ENCODE data around the gene POTEB3.
"Not testable (repeated sequence)": the region's sequence is repeated elsewhere in the genome, so short reads cannot be mapped to it uniquely, and the experiment has no call there.

The POTEB3 gene

GRCh38 chr15:21440399-21440798 lies at the start of gene POTEB3:
Gene POTEB3 (minus strand): TSS chr15:21440499. CDS start chr15:21440011, 488 bp downstream.
- not testable (repeated sequence) for DNase-seq (ENCODE audit: low read depth in 3 of 3)

- DNase-seq (ENCODE audit: low read depth in 3 of 3), result not testable (repeated sequence)
Measured at GRCh38 chr15:21453683-21454082, 13.4 kb upstream of the POTEB3 start.

- not testable (repeated sequence) for DNase-seq (ENCODE audit: low read depth in 3 of 3)
Measured at GRCh38 chr15:21451920-21452563, 11.7 kb upstream of the POTEB3 start.

- not testable (repeated sequence) for DNase-seq (ENCODE audit: low read depth in 3 of 3)
Measured at GRCh38 chr15:21451487-21451886, 11.2 kb upstream of the POTEB3 start.

- not testable (repeated sequence) for DNase-seq (ENCODE audit: low read depth in 3 of 3)
Measured at GRCh38 chr15:21407366-21407765, 32.9 kb downstream of the POTEB3 start.

- DNase-seq (ENCODE audit: low read depth in 3 of 3), result not testable (repeated sequence)
Measured at GRCh38 chr15:21401531-21401930, 38.8 kb downstream of the POTEB3 start.

GRCh38 chr15:21399111-21399510 lies 41.2 kb downstream of the POTEB3 start:
- not testable (repeated sequence) for DNase-seq (ENCODE audit: low read depth in 3 of 3)

GRCh38 chr15:21398511-21398910 lies 41.8 kb downstream of the POTEB3 start:
- not testable (repeated sequence) for DNase-seq (ENCODE audit: low read depth in 3 of 3)

- not testable (repeated sequence) for DNase-seq (ENCODE audit: low read depth in 3 of 3)
Measured at GRCh38 chr15:21397656-21398055, 42.6 kb downstream of the POTEB3 start.

- not testable (repeated sequence) for DNase-seq (ENCODE audit: low read depth in 3 of 3)
Measured at GRCh38 chr15:21397186-21397585, 43.1 kb downstream of the POTEB3 start.

GRCh38 chr15:21385961-21386360 lies 54.3 kb downstream of the POTEB3 start:
- not testable (repeated sequence) for DNase-seq (ENCODE audit: low read depth in 3 of 3)

- DNase-seq (ENCODE audit: low read depth in 3 of 3), result not testable (repeated sequence)
Measured at GRCh38 chr15:21383866-21384485, 56.3 kb downstream of the POTEB3 start.

- not testable (repeated sequence) for DNase-seq (ENCODE audit: low read depth in 3 of 3)
Measured at GRCh38 chr15:21373682-21374081, 66.6 kb downstream of the POTEB3 start.

- DNase-seq (ENCODE audit: low read depth in 3 of 3), result not testable (repeated sequence)
Measured at GRCh38 chr15:21369177-21369576, 71.1 kb downstream of the POTEB3 start.

- DNase-seq (ENCODE audit: low read depth in 3 of 3), result not testable (repeated sequence)
Measured at GRCh38 chr15:21368625-21369024, 71.7 kb downstream of the POTEB3 start.

All from stimulated activated CD4-positive, alpha-beta T cell treated with anti-CD3 and anti-CD28 coated beads, TNF-alpha, amount 100 ng/mL, for 24 hours (primary cell).